GM19468 (cell line): ENCODE results near the gene CECR2.
"Not testable (repeated sequence)": the region's sequence is repeated elsewhere in the genome, so short reads cannot be mapped to it uniquely, and the experiment has no call there.

Experiments used
- ATAC-seq: cut with Tn5 transposase; IDR thresholded peaks from one replicate; pipeline ENCODE4 v1.9.1; 2021; ENCODE audit warnings: mild to moderate bottlenecking, moderate library complexity, moderate number of reproducible peaks; ENCODE audit not compliant: unreplicated experiment; ENCODE audit errors: extremely low read depth

CECR2 gene

GRCh38 chr22:17554814-17555213, 185.6 kb downstream of the CECR2 start:
- no peak for ATAC-seq

- no peak for ATAC-seq
Observed at GRCh38 chr22:17559188-17559587, 189.9 kb downstream of the CECR2 start.

- no peak for ATAC-seq
Observed at GRCh38 chr22:17562906-17563870, 193.9 kb downstream of the CECR2 start, which contains the start of gene SLC25A18. SLC25A18 (plus strand) TSS chr22:17563498; CDS start chr22:17579945, 16,447 bp downstream.

GRCh38 chr22:17563936-17564391, 194.7 kb downstream of the CECR2 start:
- ATAC-seq: no peak

- not testable (repeated sequence) for ATAC-seq
Observed at GRCh38 chr22:17566016-17566687, 196.9 kb downstream of the CECR2 start.

- ATAC-seq: no peak
Observed at GRCh38 chr22:17566776-17567175, 197.5 kb downstream of the CECR2 start.

- no peak for ATAC-seq
Observed at GRCh38 chr22:17569971-17570511, 200.8 kb downstream of the CECR2 start.

GRCh38 chr22:17570851-17571631, 201.8 kb downstream of the CECR2 start:
- no peak for ATAC-seq

GRCh38 chr22:17575151-17575550, 205.9 kb downstream of the CECR2 start:
- ATAC-seq: no peak

GRCh38 chr22:17575681-17576080, 206.4 kb downstream of the CECR2 start:
- ATAC-seq: no peak

- no peak for ATAC-seq
Observed at GRCh38 chr22:17576470-17576869, 207.2 kb downstream of the CECR2 start.

- no peak for ATAC-seq
Observed at GRCh38 chr22:17578136-17578754, 209.0 kb downstream of the CECR2 start.

- no peak for ATAC-seq
Observed at GRCh38 chr22:17579535-17579981, 210.3 kb downstream of the CECR2 start.

GRCh38 chr22:17580441-17581031, 211.3 kb downstream of the CECR2 start:
- ATAC-seq: no peak

- no peak for ATAC-seq
Observed at GRCh38 chr22:17581056-17581455, 211.8 kb downstream of the CECR2 start.

- no peak for ATAC-seq
Observed at GRCh38 chr22:17581631-17582030, 212.4 kb downstream of the CECR2 start.

GRCh38 chr22:17583151-17583550, 213.9 kb downstream of the CECR2 start:
- no peak for ATAC-seq

GRCh38 chr22:17586831-17587440, 217.7 kb downstream of the CECR2 start:
- no peak for ATAC-seq

GRCh38 chr22:17587629-17588028, 218.4 kb downstream of the CECR2 start:
- ATAC-seq: no peak
